HG03558 (cell line): ENCODE results near the gene F8.

Experiments
- ATAC-seq: cut with Tn5 transposase; IDR thresholded peaks from one replicate; pipeline ENCODE4 v1.9.1; 2021; ENCODE audit warnings: moderate number of reproducible peaks; ENCODE audit not compliant: unreplicated experiment; ENCODE audit errors: extremely low read depth

F8 gene

GRCh38 chrX:155022585-155022984 lies at the start of gene F8:
F8 (minus strand) TSS chrX:155022723; CDS start chrX:155022552, 171 bp downstream.
- ATAC-seq, result no peak

DNA sequence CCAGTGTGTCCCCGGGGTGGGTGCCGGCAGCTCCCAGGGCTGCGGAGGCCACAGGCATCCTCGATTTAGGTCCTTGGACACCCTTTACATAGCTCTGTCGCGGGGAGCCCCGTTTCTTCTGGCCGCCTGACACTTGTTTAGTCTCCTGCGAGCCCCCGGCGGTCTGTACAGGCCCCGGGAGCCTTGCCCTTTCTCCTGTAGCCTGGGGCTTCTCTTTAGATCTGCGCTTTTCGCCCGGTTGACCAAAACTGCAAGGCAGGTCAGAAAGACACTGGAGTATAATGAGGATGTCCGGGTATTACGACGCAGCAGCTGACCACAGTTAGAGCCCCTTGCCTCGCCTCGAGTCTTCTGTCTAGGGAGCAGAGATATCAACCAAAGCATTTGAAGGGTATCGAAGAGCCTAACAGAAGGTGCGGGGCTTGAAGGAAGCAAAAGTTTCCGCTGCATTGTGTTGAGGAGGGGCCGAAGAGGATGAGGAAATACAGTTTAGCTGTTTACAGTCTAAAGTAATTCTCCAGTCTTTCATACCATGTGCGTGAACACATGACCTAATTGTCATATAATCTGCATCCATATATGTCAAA lies 49.3 kb upstream of the F8 start:
- no peak for ATAC-seq

GRCh38 chrX:155070975-155071693 lies 48.6 kb upstream of the F8 start, which contains the start of the genes BRCC3, CMC4 and MTCP1:
BRCC3 (plus strand) TSS chrX:155071508; CDS start chrX:155071528, 20 bp downstream.
CMC4 (minus strand) TSS chrX:155071136; CDS start chrX:155064023, 7,113 bp downstream.
MTCP1 (minus strand) TSS chrX:155071136; CDS start chrX:155066010, 5,126 bp downstream.
- peak; percentile 88 for ATAC-seq

DNA sequence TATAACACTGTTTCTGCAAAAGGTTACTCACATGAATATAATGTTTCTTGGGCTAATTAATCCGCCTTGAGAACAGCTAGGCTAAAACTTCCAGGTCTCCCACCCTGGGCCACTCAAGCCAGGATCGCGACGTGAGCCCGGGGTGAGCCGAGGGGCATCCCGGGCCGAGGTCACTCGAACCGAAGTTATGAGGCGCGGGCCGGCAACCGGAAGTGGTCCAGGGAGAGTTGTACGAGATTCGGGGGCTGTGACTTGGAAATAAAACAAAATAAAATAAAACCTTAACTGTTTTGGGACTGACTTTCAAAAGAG lies 48.1 kb upstream of the F8 start:
- no peak for ATAC-seq

- no peak for ATAC-seq
Measured at GRCh38 chrX:155070038-155070437, 47.5 kb upstream of the F8 start.

DNA sequence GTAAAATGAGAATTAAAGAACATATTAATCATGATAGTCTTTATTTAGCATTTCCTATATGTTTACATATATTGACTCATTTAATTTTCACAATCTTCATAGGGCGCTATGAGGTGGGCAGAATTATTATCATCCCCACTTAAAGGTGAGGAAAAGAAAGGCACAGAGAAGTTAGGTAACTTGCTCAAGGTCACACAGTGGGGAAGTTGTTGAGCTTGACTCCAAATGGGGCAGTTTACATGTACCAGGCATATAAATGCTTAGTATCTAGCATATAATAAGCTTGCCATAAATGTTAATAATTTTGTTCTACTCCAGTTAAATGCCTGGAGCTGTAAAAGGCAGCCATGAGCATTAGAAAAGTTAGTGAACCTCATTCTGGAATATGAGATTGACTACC lies 46.9 kb upstream of the F8 start:
- ATAC-seq, result no peak

- no peak for ATAC-seq
Measured at GRCh38 chrX:155068165-155068564, 45.6 kb upstream of the F8 start.

GRCh38 chrX:155065035-155065734 lies 42.7 kb upstream of the F8 start:
- no peak for ATAC-seq

DNA sequence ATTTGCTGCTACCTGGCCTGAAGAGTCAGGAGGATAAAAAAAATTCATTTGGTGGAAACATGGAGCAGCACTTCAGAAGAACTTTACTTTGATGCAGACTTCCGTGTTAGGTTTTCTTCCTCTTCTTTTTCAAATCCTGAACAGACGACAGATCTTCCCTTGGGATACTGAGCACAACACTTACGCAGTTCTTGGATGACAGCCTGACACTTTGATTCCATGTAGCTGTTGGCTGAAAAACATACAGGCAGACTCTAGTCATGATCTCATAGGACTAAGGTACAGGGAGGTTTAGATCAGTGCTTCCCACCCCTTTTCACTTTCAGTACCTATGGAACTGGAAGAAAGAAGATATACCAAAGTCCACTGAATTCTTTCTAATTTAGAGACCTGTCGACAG lies 39.2 kb upstream of the F8 start:
- no peak for ATAC-seq

GRCh38 chrX:155056877-155057792 lies 34.6 kb upstream of the F8 start:
- ATAC-seq, result peak; percentile 48

DNA sequence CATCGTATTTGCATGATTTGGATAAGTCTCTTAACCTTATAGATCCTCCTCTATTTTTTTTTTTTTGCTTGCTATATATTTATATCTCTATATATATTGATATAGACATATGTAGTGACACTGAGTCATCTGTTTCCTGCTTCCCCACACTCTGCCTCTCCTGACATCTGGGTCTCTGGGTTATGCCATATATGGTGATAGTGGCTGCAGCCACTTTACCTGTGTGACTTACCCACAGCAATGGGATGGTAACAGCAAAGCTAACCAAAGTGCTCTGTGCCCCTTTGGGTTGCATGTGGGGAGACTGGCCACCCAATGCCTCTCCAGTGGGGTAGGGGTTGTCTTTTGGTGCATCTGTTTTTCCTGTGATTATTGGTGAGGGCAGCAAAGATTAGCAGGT lies 33.9 kb upstream of the F8 start:
- ATAC-seq, result no peak

DNA sequence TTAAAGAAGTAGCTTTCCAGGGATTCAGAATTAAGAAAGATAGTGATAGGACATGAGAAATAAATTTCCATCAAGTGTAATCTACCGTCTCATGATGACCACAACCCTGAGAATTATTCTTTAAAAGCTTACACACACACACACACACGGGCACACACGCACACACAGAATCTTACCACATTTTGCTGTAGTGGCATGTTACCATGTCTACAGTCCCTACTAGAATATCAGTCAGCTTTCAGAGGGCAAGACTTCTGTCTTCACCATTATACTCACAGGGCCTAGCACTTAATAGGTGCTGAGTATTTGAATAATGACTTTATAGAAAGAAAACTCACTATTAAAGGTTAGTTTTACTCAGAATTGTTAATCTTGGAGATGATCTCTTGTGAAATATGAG lies 33.0 kb upstream of the F8 start:
- ATAC-seq, result no peak

DNA sequence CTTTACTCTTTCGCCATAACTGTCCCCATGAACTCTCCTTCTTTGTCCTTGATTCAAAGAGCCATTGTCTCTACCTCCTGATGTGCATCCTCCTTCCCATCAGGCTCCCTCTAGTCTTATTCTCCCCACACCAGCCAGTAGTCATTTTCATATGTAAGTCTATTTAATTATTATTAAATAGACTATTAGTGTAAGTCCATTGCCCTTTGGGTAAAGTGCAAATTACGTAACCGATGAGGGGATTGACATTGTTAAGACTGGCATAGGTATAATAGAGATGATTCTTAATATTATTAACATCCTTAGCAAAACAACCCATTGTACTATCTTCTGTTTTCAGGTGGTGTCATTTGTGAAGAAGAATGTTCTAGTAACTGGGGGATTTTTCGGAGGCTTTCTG lies 31.7 kb upstream of the F8 start:
- ATAC-seq, result no peak

GRCh38 chrX:155053656-155054055 lies 31.1 kb upstream of the F8 start:
- ATAC-seq, result no peak

- no peak for ATAC-seq
Measured at GRCh38 chrX:155052738-155053498, 30.4 kb upstream of the F8 start.

GRCh38 chrX:155048977-155049619 lies 26.6 kb upstream of the F8 start:
- ATAC-seq, result no peak

GRCh38 chrX:155046811-155047528 lies 24.4 kb upstream of the F8 start:
- no peak for ATAC-seq

GRCh38 chrX:155046129-155046810 lies 23.7 kb upstream of the F8 start:
- ATAC-seq, result no peak
